ENCODE results near the gene SLCO1C1. TPM values are rescaled to one million over a fixed set of nuclear protein-coding genes. Genes with fewer than 3 reads are reported as not detected.
"Not testable (repeated sequence)": the region's sequence is repeated elsewhere in the genome, so short reads cannot be mapped to it uniquely, and the experiment has no call there.

Gene SLCO1C1
- total RNA-seq, 3 donors from 2014 or later = not detected

GRCh38 chr12:20740972-20741371 is 45.8 kb downstream of the SLCO1C1 start:
- no peak overlapping the region for H3K4me3 Mint-ChIP-seq
- DNase-seq (no peak), ATAC-seq (no peak)
- H3K9me3 Mint-ChIP-seq = peaks cover 9% of the 10 kb centered on the region
- H3K27me3 Mint-ChIP-seq (ENCODE audit: low read depth) = no peaks in the 10 kb centered on the region
- no peaks in the 10 kb centered on the region for H3K4me1 Mint-ChIP-seq (ENCODE audit: low read depth)
- no peaks in the 10 kb centered on the region for H3K36me3 Mint-ChIP-seq (ENCODE audit: insufficient read depth)

- H3K27me3 Mint-ChIP-seq (ENCODE audit: low read depth) = no peaks in the 10 kb centered on the region
- no peak for ATAC-seq
- no peak overlapping the region for H3K4me3 Mint-ChIP-seq
- DNase-seq = no peak
- H3K4me1 Mint-ChIP-seq (ENCODE audit: low read depth) = no peaks in the 10 kb centered on the region
- H3K9me3 Mint-ChIP-seq = peaks cover 4% of the 10 kb centered on the region
- no peaks in the 10 kb centered on the region for H3K36me3 Mint-ChIP-seq (ENCODE audit: insufficient read depth)
Observed at GRCh38 chr12:20748198-20748597, 53.1 kb downstream of the SLCO1C1 start.

- ATAC-seq (no peak), DNase-seq (no peak)
- Mint-ChIP-seq H3K4me1 (ENCODE audit: low read depth) (no peaks in the 10 kb centered on the region), H3K36me3 (ENCODE audit: insufficient read depth) (no peaks in the 10 kb centered on the region), H3K9me3 (peaks cover 4% of the 10 kb centered on the region), H3K4me3 (no peak overlapping the region), H3K27me3 (ENCODE audit: low read depth) (no peaks in the 10 kb centered on the region)
Observed at GRCh38 chr12:20751046-20751445, 55.9 kb downstream of the SLCO1C1 start.

- Mint-ChIP-seq H3K27me3 (ENCODE audit: low read depth) (no peaks in the 10 kb centered on the region), H3K9me3 (peaks cover 7% of the 10 kb centered on the region), H3K4me3 (no peak overlapping the region), H3K4me1 (ENCODE audit: low read depth) (no peaks in the 10 kb centered on the region), H3K36me3 (ENCODE audit: insufficient read depth) (no peaks in the 10 kb centered on the region)
- ATAC-seq = no peak
- DNase-seq = no peak
Observed at GRCh38 chr12:20777420-20777819, 82.3 kb downstream of the SLCO1C1 start.

DNA sequence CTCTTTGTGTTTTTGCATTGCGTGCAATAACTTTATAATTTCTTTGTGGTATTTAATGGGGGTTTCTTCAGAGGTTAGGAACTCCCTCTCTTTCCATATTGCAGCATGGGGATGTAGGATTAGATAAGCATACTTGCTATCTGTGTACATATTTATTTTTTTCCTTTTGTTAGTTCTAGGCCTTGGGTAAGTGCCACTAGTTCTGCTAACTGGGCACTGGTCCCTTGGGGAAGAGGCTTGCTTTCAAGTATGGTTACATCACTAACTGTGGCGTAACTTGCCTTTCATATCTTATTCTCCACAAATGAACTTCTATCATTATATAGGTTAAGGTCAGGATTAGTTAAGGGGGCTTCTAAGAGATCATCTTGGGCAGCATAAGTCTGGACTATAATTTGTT is 83.8 kb downstream of the SLCO1C1 start:
- H3K27me3 Mint-ChIP-seq (ENCODE audit: low read depth) = no peaks in the 10 kb centered on the region
- peaks cover 7% of the 10 kb centered on the region for H3K9me3 Mint-ChIP-seq
- no peaks in the 10 kb centered on the region for H3K4me1 Mint-ChIP-seq (ENCODE audit: low read depth)
- no peak for ATAC-seq
- H3K4me3 Mint-ChIP-seq = no peak overlapping the region
- DNase-seq = no peak
- H3K36me3 Mint-ChIP-seq (ENCODE audit: insufficient read depth) = no peaks in the 10 kb centered on the region

DNA sequence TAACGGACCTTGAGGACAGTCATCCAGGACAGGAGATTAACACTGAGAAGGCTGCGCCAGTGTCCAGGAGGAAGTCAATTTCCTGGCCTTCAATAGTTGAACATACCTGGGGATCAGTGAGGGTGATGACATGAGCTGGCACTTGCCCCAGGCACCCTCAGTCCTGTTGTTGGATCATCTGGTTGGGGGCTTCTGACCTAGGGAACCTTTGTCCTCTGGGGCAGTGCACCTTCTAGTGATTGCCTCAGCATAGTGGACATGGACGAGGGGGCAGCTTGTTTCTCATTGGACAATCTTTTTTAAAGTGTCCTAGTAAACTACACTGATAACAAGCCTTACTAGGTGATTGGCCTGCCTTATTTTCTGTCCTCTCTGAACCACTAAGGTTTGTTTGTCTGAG is 84.8 kb downstream of the SLCO1C1 start:
- H3K36me3 Mint-ChIP-seq (ENCODE audit: insufficient read depth); H3K4me1 Mint-ChIP-seq (ENCODE audit: low read depth); ATAC-seq; H3K27me3 Mint-ChIP-seq (ENCODE audit: low read depth); DNase-seq; H3K4me3 Mint-ChIP-seq: not testable (repeated sequence)
- peaks cover 14% of the 10 kb centered on the region for H3K9me3 Mint-ChIP-seq

DNA sequence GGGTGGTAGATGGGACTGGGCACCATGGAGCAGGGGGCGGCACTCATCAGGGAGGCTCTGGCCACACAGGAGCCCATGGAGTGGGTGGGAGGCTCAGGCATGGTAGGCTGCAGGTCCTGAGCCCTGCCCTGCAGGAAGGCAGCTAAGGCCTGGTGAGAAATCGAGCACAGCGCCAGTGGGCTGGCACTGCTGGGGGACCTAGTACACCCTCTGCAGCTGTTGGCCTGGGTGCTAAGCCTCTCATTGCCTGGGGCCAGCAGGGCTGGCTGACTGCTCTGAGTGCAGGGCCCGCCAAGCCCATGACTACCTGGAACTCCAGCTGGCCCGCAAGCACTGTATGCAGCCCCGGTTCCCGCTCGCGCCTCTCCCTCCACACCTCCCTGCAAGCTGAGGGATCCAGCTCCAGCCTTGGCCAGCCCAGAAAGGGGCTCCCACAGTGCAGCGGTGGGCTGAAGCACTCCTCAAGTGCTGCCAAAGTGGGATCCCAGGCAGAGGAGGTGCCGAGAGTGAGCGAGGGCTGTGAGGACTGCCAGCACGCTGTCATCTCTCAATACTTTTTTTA is 88.7 kb downstream of the SLCO1C1 start:
- H3K9me3 Mint-ChIP-seq = peaks cover 17% of the 10 kb centered on the region
- not testable (repeated sequence) for H3K4me3 Mint-ChIP-seq; H3K4me1 Mint-ChIP-seq (ENCODE audit: low read depth); ATAC-seq; DNase-seq; H3K27me3 Mint-ChIP-seq (ENCODE audit: low read depth); H3K36me3 Mint-ChIP-seq (ENCODE audit: insufficient read depth)

GRCh38 chr12:20792971-20793370 is 97.8 kb downstream of the SLCO1C1 start:
- Mint-ChIP-seq H3K36me3 (ENCODE audit: insufficient read depth) (no peaks in the 10 kb centered on the region), H3K9me3 (peaks cover 7% of the 10 kb centered on the region), H3K27me3 (ENCODE audit: low read depth) (peaks cover 2% of the 10 kb centered on the region), H3K4me1 (ENCODE audit: low read depth) (no peaks in the 10 kb centered on the region), H3K4me3 (no peak overlapping the region)
- no peak for DNase-seq
- no peak for ATAC-seq

DNA sequence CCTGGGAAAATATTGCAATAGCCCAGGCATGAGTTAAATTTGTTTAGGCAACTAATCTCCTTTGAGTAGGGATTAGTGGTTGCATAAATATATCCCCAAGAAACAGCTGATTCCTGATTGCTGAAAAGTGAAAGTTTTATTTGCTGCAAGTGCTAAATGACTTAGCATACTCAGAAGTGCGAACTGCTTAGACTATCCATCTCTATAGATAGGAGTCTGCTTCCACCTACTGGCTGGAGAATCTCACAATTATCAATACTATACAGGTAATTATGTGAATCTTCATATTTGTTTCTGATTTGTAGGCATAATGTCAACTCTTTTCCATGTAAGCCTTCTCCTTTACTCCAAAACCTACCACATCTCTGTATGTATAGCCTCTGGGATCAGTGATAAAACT is 103.4 kb downstream of the SLCO1C1 start:
- H3K27me3 Mint-ChIP-seq (ENCODE audit: low read depth) = peaks cover 2% of the 10 kb centered on the region
- no peak overlapping the region for H3K4me3 Mint-ChIP-seq
- DNase-seq (no peak), ATAC-seq (no peak)
- peaks cover 3% of the 10 kb centered on the region for H3K9me3 Mint-ChIP-seq
- no peaks in the 10 kb centered on the region for H3K36me3 Mint-ChIP-seq (ENCODE audit: insufficient read depth)
- no peaks in the 10 kb centered on the region for H3K4me1 Mint-ChIP-seq (ENCODE audit: low read depth)

DNA sequence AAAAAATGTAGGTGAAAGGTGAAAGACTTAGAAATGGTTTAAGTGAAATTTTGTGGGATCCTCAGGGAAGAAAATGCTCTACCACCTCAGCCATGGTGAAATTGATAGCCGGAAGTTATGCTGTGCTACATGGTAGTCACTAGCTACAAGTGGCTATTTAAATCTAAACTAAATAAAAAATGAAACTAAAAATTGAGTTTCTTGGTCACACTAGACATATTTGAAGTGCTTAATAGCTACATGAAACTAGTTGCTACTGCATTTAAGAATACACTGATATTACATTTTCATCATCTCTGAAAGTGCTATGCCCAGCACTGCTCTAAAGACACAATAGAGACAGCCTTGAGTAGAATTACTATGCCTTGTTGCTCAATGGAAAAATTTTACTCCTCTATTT is 105.0 kb downstream of the SLCO1C1 start:
- DNase-seq (no peak), ATAC-seq (no peak)
- Mint-ChIP-seq H3K36me3 (ENCODE audit: insufficient read depth) (no peaks in the 10 kb centered on the region), H3K4me3 (no peak overlapping the region), H3K9me3 (no peaks in the 10 kb centered on the region), H3K4me1 (ENCODE audit: low read depth) (no peaks in the 10 kb centered on the region), H3K27me3 (ENCODE audit: low read depth) (no peaks in the 10 kb centered on the region)

DNA sequence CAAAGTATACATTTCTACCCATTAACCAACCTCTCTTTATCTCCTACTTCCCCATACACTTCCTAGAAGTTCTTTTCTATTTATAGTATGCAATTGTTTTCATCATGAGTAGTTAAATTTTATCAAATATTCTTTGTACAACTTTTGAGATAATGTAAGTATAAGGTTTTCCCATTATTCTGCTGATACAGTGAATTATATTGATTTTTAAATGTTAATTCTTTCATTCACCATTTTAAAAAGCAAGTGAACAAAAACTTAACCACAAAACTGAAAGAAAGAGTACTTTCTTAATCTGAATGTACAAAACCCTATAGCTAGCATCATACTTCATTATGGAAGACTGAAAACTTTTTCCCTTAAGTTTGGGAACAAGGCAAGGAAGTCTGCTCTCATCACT is 105.9 kb downstream of the SLCO1C1 start:
- H3K36me3 Mint-ChIP-seq (ENCODE audit: insufficient read depth) = no peaks in the 10 kb centered on the region
- DNase-seq = no peak
- ATAC-seq = no peak
- no peaks in the 10 kb centered on the region for H3K27me3 Mint-ChIP-seq (ENCODE audit: low read depth)
- no peaks in the 10 kb centered on the region for H3K4me1 Mint-ChIP-seq (ENCODE audit: low read depth)
- H3K4me3 Mint-ChIP-seq = no peak overlapping the region
- H3K9me3 Mint-ChIP-seq = no peaks in the 10 kb centered on the region

Other genes with a start within 250 kb of the SLCO1C1 start
- gene SLCO1B3, start 115.4 kb downstream of the SLCO1C1 start, total RNA-seq = not detected

Measured in activated T-cell treated with anti-CD3 and anti-CD28 coated beads, Interleukin-2, amount 50 U/mL, for 4 hours (primary cell).